H9 (cell line): ENCODE results near the gene SRPK2. TPM values are rescaled to one million over a fixed set of nuclear protein-coding genes. Genes with fewer than 3 reads are reported as not detected.

Experiments
- DNase-seq: peaks from one replicate; pipeline ENCODE4 v3.0.0-alpha.2; 2017
- H2AFZ ChIP-seq: one replicate; pipeline ENCODE4 v1.6.1; 2013; ENCODE audit warnings: mild to moderate bottlenecking, low read length, control low read depth, moderate library complexity
- H2AK5ac ChIP-seq: 2 replicates; pipeline ENCODE4 v1.6.1; 2013; ENCODE audit warnings: low read length, control low read depth, mixed read lengths; ENCODE audit not compliant: insufficient read length
- H2BK120ac ChIP-seq: one replicate; pipeline ENCODE4 v1.6.1; 2013; ENCODE audit warnings: low read depth, mild to moderate bottlenecking, low read length, control low read depth, inconsistent platforms; ENCODE audit not compliant: poor library complexity, severe bottlenecking
- H2BK12ac ChIP-seq: 2 replicates; pipeline ENCODE4 v1.6.1; 2013; ENCODE audit warnings: low read length, control low read depth, mixed read lengths, low read depth; ENCODE audit not compliant: insufficient read length
- H2BK15ac ChIP-seq: 2 replicates; pipeline ENCODE4 v1.6.1; 2013; ENCODE audit warnings: low read depth, low read length, control low read depth
- H2BK20ac ChIP-seq: one replicate; pipeline ENCODE4 v1.6.1; 2013; ENCODE audit warnings: low read depth, mild to moderate bottlenecking, low read length, control low read depth, inconsistent platforms; ENCODE audit not compliant: poor library complexity, severe bottlenecking
- H2BK5ac ChIP-seq: 2 replicates; pipeline ENCODE4 v1.6.1; 2013; ENCODE audit warnings: low read length, control low read depth, mixed read lengths; ENCODE audit not compliant: insufficient read length
- H3K14ac ChIP-seq: 2 replicates; pipeline ENCODE4 v1.6.1; 2013; ENCODE audit warnings: low read length, control low read depth; ENCODE audit not compliant: insufficient read depth
- H3K18ac ChIP-seq: 2 replicates; pipeline ENCODE4 v1.6.1; 2013; ENCODE audit warnings: low read depth, mild to moderate bottlenecking, mixed read lengths, low read length, control low read depth; ENCODE audit not compliant: insufficient read length
- H3K23ac ChIP-seq: 2 replicates; pipeline ENCODE4 v1.6.1; 2013; ENCODE audit warnings: low read length, control low read depth, mixed read lengths, low read depth; ENCODE audit not compliant: insufficient read length
- H3K23me2 ChIP-seq: 2 replicates; pipeline ENCODE4 v1.6.1; 2013; ENCODE audit warnings: low read depth, mild to moderate bottlenecking, mixed read lengths, low read length, control low read depth; ENCODE audit not compliant: insufficient read length, poor library complexity, severe bottlenecking
- H3K27ac ChIP-seq: 2 replicates; pipeline ENCODE4 v1.5.1; 2013; ENCODE audit warnings: low read length, control low read depth, mixed read lengths, low read depth; ENCODE audit not compliant: insufficient read length
- H3K27me3 ChIP-seq: 2 replicates; pipeline ENCODE4 v1.6.1; 2013; ENCODE audit warnings: low read length, control low read depth, inconsistent platforms; ENCODE audit not compliant: insufficient read depth
- H3K4ac ChIP-seq: 2 replicates; pipeline ENCODE4 v1.6.1; 2013; ENCODE audit warnings: low read depth, mild to moderate bottlenecking, control low read depth, inconsistent platforms, low read length, moderate library complexity
- H3K4me1 ChIP-seq: 2 replicates; pipeline ENCODE4 v1.6.1; 2013; ENCODE audit warnings: low read length, control low read depth, inconsistent platforms; ENCODE audit not compliant: insufficient read depth
- H3K4me2 ChIP-seq: 2 replicates; pipeline ENCODE4 v1.6.1; 2013; ENCODE audit warnings: low read length, control low read depth, mixed read lengths; ENCODE audit not compliant: insufficient read length, insufficient read depth
- H3K56ac ChIP-seq: 2 replicates; pipeline ENCODE4 v1.6.1; 2013; ENCODE audit warnings: low read depth, mild to moderate bottlenecking, mixed read lengths, low read length, control low read depth; ENCODE audit not compliant: insufficient read length
- H3K79me1 ChIP-seq: 2 replicates; pipeline ENCODE4 v1.6.1; 2013; ENCODE audit warnings: low read depth, mild to moderate bottlenecking, moderate library complexity, low read length, control low read depth, inconsistent platforms; ENCODE audit not compliant: insufficient read depth, poor library complexity, severe bottlenecking
- H3K79me2 ChIP-seq: 2 replicates; pipeline ENCODE4 v1.6.1; 2013; ENCODE audit warnings: low read length, control low read depth, inconsistent platforms; ENCODE audit not compliant: insufficient read depth
- H3K9ac ChIP-seq: 2 replicates; pipeline ENCODE4 v1.6.1; 2013; ENCODE audit warnings: low read length, control low read depth, mixed read lengths; ENCODE audit not compliant: insufficient read length; ENCODE audit errors: extremely low read depth
- H3K9me3 ChIP-seq: one replicate; pipeline ENCODE4 v1.6.1; 2013; ENCODE audit warnings: low read depth, low read length, inconsistent platforms; ENCODE audit not compliant: control insufficient read depth
- H3T11ph ChIP-seq: one replicate; pipeline ENCODE4 v1.6.1; 2013; ENCODE audit warnings: mild to moderate bottlenecking, low read length, control low read depth, inconsistent platforms
- H4K20me1 ChIP-seq: one replicate; pipeline ENCODE4 v1.6.1; 2013; ENCODE audit not compliant: control insufficient read depth, insufficient read length, insufficient read depth
- H4K5ac ChIP-seq: 2 replicates; pipeline ENCODE4 v1.6.1; 2013; ENCODE audit warnings: low read depth, mild to moderate bottlenecking, mixed read lengths, low read length, control low read depth; ENCODE audit not compliant: insufficient read length
- H4K8ac ChIP-seq: replicated peaks from 2 replicates; pipeline ENCODE4 v1.6.1; 2013; ENCODE audit warnings: low read length, control low read depth, mixed read lengths, low read depth; ENCODE audit not compliant: insufficient read length
- H4K91ac ChIP-seq: 2 replicates; pipeline ENCODE4 v1.6.1; 2013; ENCODE audit warnings: low read depth, mild to moderate bottlenecking, moderate library complexity, mixed read lengths, low read length, control low read depth; ENCODE audit not compliant: insufficient read length
- H3K27ac Mint-ChIP-seq, 3 experiments: 2 replicates in 2 of 3; 3 replicates in 1 of 3; pipeline ENCODE4 v1.8.0; 2020 to 2021; ENCODE audit warnings: mixed read lengths in 3 of 3, mild to moderate bottlenecking in 1 of 3, moderate library complexity in 1 of 3
- H3K27me3 Mint-ChIP-seq: 2 replicates; pipeline ENCODE4 v1.8.0; 2021; ENCODE audit warnings: low read depth, mild to moderate bottlenecking, moderate library complexity, mixed read lengths
- H3K36me3 Mint-ChIP-seq, 3 experiments: 2 replicates in 2 of 3; 3 replicates in 1 of 3; pipeline ENCODE4 v1.8.0; 2020 to 2021; ENCODE audit warnings: low read depth in 3 of 3, mixed read lengths in 3 of 3; ENCODE audit not compliant: insufficient read depth in 1 of 3
- H3K4me1 Mint-ChIP-seq, 2 experiments: 2 replicates each; pipeline ENCODE4 v1.8.0; 2020; ENCODE audit warnings: mixed read lengths in 2 of 2
- H3K4me3 Mint-ChIP-seq, 2 experiments: 2 replicates in 1 of 2; 3 replicates in 1 of 2; pipeline ENCODE4 v1.8.0; 2020 to 2021; ENCODE audit warnings: mild to moderate bottlenecking in 2 of 2, mixed read lengths in 2 of 2, moderate library complexity in 1 of 2
- H3K9me3 Mint-ChIP-seq, 2 experiments: 2 replicates in 1 of 2; 3 replicates in 1 of 2; pipeline ENCODE4 v1.8.0; 2020; ENCODE audit warnings: mild to moderate bottlenecking in 2 of 2, mixed read lengths in 2 of 2, moderate library complexity in 1 of 2
- WGBS: extraction: QIAGEN DNeasy Blood & Tissue Kit; methylation state at CpG from one replicate; pipeline ENCODE4 v1.1.7; 2013; ENCODE audit warnings: missing lambda C conversion rate, low lambda C conversion rate, mixed read lengths; ENCODE audit not compliant: insufficient read length; ENCODE audit errors: extremely low coverage; 5-methylcytosine and 5-hydroxymethylcytosine counted together
- total RNA-seq: library from RNA; stranded (reverse); gene quantifications from 2 replicates; pipeline ENCODE4 v1.2.1, GENCODE V29; 2021
- TF ChIP-seq, protein P1 (sequence below): fragments of 200-600 bp; sonication (generic); conservative IDR thresholded peaks from 3 replicates; pipeline ENCODE4 v1.8.0; 2021; ENCODE audit warnings: antibody characterized with exemption, mild to moderate bottlenecking

SRPK2 gene
- total RNA-seq, 1 experiment from 2014 or later = 41.1 TPM

DNA sequence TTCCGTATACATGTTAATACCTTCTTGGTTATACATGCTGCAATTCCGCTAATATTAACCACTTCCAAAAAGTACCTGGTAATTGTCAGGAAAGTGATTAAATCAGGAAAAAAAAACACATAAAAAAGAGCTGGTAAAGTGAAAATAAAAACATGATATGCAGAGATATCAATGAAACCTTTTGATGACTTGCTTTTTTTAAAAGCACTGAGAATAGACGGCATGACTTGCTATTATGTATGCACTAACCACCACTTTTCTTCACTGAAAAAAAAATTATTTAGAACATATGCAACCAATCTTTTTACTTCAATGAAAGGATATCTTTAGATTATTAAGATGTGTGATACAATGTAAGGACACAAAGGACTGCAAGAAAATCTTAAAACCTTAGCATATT, 211.7 kb downstream of the SRPK2 start:
- no peak overlapping the region for H3K27ac Mint-ChIP-seq
- Histone ChIP-seq H3K56ac (no peak overlapping the region), H2AK5ac (no peak overlapping the region), H3K23ac (no peak overlapping the region), H4K20me1 (no peaks in the 10 kb centered on the region), H2AFZ (no peak overlapping the region), H2BK12ac (no peak overlapping the region), H2BK20ac (no peak overlapping the region), H3K79me2 (no peaks in the 10 kb centered on the region; the same call in 1 of the 2 replicates), H3T11ph (no peak overlapping the region), H4K5ac (no peak overlapping the region), H2BK15ac (no peak overlapping the region), H4K91ac (no peak overlapping the region), H3K4me1 (no peaks in the 10 kb centered on the region), H3K23me2 (no peaks in the 10 kb centered on the region), H3K9me3 (no peaks in the 10 kb centered on the region), H4K8ac (no peak overlapping the region), H3K14ac (no peak overlapping the region), H2BK120ac (no peak overlapping the region), H2BK5ac (no peak overlapping the region), H3K9ac (no peak overlapping the region), H3K18ac (no peak overlapping the region), H3K4ac (no peak overlapping the region), H3K27me3 (no peaks in the 10 kb centered on the region), H3K79me1 (peaks cover 2% of the 10 kb centered on the region), H3K4me2 (no peak overlapping the region), H3K27ac (no peak overlapping the region)
- peaks cover 6 to 10% of the 10 kb centered on the region in 2 experiments; a peak in 3 of 5 replicates for H3K9me3 Mint-ChIP-seq
- H3K4me3 Mint-ChIP-seq = no peak overlapping the region
- WGBS = no CpG with 5 or more reads among the region's 3 CpGs
- peaks cover 6 to 9% (median 7%) of the 10 kb centered on the region in 3 experiments; a peak in 5 of 7 replicates for H3K36me3 Mint-ChIP-seq
- no peak for DNase-seq
- H3K4me1 Mint-ChIP-seq = peaks cover 6% of the 10 kb centered on the region in 2 experiments
- H3K27me3 Mint-ChIP-seq = no peaks in the 10 kb centered on the region
- TF ChIP-seq, protein P1, sequence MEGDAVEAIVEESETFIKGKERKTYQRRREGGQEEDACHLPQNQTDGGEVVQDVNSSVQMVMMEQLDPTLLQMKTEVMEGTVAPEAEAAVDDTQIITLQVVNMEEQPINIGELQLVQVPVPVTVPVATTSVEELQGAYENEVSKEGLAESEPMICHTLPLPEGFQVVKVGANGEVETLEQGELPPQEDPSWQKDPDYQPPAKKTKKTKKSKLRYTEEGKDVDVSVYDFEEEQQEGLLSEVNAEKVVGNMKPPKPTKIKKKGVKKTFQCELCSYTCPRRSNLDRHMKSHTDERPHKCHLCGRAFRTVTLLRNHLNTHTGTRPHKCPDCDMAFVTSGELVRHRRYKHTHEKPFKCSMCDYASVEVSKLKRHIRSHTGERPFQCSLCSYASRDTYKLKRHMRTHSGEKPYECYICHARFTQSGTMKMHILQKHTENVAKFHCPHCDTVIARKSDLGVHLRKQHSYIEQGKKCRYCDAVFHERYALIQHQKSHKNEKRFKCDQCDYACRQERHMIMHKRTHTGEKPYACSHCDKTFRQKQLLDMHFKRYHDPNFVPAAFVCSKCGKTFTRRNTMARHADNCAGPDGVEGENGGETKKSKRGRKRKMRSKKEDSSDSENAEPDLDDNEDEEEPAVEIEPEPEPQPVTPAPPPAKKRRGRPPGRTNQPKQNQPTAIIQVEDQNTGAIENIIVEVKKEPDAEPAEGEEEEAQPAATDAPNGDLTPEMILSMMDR = no peak
